Hematopoietic multipotent progenitor cell treated with erythropoietin and hydrocortisone succinate and interleukin-3 and kit ligand, for 17 days (in vitro differentiated cells): ENCODE results near the gene PCDHB11.
A peak's percentile ranks its signal among the peaks of the same experiment; 100 is the strongest.
"Not testable (repeated sequence)": the region's sequence is repeated elsewhere in the genome, so short reads cannot be mapped to it uniquely, and the experiment has no call there.

ENCODE experiments used
- DNase-seq: peaks from one replicate; pipeline ENCODE4 v3.0.0-alpha.2; 2015; ENCODE audit warnings: low spot score

Gene PCDHB11

DNA sequence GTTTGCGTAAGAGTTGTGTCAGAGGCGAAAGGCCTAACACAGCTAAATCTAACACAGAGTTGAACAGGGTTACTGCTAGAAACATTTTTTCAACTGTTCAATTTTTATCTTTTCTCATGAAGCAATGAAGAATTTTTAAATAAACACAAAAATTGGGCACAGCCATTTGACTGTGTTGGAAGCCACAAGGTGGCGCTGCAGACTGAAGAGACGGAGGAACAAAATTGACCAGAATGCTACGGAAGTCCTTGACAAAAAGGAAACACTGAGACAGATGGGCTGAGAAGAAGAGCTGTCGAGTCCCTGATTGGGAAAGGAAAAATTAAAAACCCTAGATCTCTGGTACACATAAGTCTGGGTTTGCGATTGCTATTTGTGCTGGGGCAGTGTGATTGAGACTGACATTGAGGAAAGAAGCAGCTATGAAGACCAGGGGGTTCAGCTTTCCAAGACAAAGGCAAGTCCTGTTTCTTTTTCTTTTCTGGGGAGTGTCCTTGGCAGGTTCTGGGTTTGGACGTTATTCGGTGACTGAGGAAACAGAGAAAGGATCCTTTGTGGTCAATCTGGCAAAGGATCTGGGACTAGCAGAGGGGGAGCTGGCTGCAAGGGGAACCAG is 12.4 kb upstream of the PCDHB11 start, which contains the start of gene PCDHB9:
TSS of gene PCDHB9 (plus strand) at position 265 of the 616 bp plus-strand sequence. CDS start at position 423, 158 bp downstream.
- no peak for DNase-seq

DNA sequence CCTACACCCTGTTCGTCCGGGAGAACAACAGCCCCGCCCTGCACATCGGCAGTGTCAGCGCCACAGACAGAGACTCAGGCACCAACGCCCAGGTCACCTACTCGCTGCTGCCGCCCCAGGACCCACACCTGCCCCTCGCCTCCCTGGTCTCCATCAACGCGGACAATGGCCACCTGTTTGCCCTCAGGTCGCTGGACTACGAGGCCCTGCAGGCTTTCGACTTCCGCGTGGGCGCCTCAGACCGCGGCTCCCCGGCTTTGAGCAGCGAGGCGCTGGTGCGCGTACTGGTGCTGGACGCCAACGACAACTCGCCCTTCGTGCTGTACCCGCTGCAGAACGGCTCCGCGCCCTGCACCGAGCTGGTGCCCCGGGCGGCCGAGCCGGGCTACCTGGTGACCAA is 10.7 kb upstream of the PCDHB11 start:
- not testable (repeated sequence) for DNase-seq

- DNase-seq, result not testable (repeated sequence)
Measured at GRCh38 chr5:141189131-141189530, 10.3 kb upstream of the PCDHB11 start.

DNA sequence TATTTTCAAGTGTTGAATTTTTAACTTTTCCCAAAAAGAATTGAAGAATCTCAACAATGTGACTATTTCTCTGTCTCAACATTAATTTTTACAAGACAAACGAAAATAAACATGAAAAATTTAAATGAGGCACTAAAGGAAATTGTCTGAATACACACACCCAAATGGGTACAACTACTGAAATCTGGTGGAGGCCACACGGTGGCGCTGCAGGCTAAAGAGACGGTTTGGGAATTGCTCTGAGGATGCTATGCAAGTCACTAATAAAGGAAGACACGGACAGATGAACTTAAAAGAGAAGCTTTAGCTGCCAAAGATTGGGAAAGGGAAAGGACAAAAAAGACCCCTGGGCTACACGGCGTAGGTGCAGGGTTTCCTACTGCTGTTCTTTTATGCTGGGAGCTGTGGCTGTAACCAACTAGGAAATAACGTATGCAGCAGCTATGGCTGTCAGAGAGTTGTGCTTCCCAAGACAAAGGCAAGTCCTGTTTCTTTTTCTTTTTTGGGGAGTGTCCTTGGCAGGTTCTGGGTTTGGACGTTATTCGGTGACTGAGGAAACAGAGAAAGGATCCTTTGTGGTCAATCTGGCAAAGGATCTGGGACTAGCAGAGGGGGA is 7.2 kb upstream of the PCDHB11 start, which contains the start of gene PCDHB10:
TSS of gene PCDHB10 (plus strand) at position 244 of the 616 bp plus-strand sequence. CDS start at position 444, 200 bp downstream.
- DNase-seq, result peak; percentile 9

- not testable (repeated sequence) for DNase-seq
Measured at GRCh38 chr5:141194332-141194731, 5.1 kb upstream of the PCDHB11 start.

- DNase-seq, result no peak
Measured at GRCh38 chr5:141196363-141196762, 3.1 kb upstream of the PCDHB11 start.

GRCh38 chr5:141201126-141201525 is 1.7 kb downstream of the PCDHB11 start:
- DNase-seq, result not testable (repeated sequence)

DNA sequence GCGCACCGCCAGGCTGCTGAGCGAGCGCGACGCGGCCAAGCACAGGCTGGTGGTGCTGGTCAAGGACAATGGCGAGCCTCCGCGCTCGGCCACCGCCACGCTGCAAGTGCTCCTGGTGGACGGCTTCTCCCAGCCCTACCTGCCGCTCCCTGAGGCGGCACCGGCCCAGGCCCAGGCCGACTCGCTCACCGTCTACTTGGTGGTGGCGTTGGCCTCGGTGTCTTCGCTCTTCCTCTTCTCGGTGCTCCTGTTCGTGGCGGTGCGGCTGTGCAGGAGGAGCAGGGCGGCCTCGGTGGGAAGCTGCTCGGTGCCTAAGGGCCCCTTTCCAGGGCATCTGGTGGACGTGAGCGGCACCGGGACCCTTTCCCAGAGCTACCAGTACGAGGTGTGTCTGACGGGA is 2.2 kb downstream of the PCDHB11 start:
- DNase-seq, result not testable (repeated sequence)

- DNase-seq, result no peak
Measured at GRCh38 chr5:141208478-141208877, 9.1 kb downstream of the PCDHB11 start, which contains the start of gene PCDHB12. Gene PCDHB12 (plus strand): TSS chr5:141208719. CDS start chr5:141208908, 189 bp downstream.

DNA sequence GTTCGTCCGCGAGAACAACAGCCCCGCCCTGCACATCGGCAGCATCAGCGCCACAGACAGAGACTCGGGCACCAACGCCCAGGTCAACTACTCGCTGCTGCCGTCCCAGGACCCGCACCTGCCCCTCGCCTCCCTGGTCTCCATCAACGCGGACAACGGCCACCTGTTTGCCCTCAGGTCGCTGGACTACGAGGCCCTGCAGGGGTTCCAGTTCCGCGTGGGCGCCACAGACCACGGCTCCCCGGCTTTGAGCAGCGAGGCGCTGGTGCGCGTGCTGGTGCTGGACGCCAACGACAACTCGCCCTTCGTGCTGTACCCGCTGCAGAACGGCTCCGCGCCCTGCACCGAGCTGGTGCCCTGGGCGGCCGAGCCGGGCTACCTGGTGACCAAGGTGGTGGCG is 10.9 kb downstream of the PCDHB11 start:
- not testable (repeated sequence) for DNase-seq

- DNase-seq, result not testable (repeated sequence)
Measured at GRCh38 chr5:141210849-141211248, 11.4 kb downstream of the PCDHB11 start.

DNA sequence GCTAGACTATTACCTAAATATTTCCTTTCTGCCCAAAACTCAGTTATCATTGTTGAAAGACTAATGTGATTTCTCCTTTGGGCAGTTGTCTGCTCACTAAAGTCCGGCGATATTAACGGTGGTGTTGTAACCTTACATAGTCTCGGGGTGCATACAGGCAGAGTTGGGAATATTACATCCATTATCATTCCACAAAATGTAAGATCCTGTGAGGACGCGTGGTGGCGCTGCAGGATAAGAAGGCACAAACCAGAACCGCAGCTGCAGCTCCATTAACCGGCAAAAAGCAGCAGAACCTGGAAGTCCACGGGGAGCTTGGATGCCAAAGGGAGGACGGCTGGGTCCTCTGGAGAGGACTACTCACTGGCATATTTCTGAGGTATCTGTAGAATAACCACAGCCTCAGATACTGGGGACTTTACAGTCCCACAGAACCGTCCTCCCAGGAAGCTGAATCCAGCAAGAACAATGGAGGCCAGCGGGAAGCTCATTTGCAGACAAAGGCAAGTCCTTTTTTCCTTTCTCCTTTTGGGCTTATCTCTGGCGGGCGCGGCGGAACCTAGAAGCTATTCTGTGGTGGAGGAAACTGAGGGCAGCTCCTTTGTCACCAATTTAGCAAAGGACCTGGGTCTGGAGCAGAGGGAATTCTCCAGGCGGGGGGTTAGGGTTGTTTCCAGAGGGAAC is 14.4 kb downstream of the PCDHB11 start, which contains the start of gene PCDHB13:
TSS of gene PCDHB13 (plus strand) at position 264 of the 684 bp plus-strand sequence. CDS start at position 469, 205 bp downstream.
- DNase-seq, result not testable (repeated sequence)

GRCh38 chr5:141214583-141214982 is 15.2 kb downstream of the PCDHB11 start:
- DNase-seq, result not testable (repeated sequence)

- not testable (repeated sequence) for DNase-seq
Measured at GRCh38 chr5:141215504-141215903, 16.1 kb downstream of the PCDHB11 start.

- not testable (repeated sequence) for DNase-seq
Measured at GRCh38 chr5:141216035-141216434, 16.6 kb downstream of the PCDHB11 start.

DNA sequence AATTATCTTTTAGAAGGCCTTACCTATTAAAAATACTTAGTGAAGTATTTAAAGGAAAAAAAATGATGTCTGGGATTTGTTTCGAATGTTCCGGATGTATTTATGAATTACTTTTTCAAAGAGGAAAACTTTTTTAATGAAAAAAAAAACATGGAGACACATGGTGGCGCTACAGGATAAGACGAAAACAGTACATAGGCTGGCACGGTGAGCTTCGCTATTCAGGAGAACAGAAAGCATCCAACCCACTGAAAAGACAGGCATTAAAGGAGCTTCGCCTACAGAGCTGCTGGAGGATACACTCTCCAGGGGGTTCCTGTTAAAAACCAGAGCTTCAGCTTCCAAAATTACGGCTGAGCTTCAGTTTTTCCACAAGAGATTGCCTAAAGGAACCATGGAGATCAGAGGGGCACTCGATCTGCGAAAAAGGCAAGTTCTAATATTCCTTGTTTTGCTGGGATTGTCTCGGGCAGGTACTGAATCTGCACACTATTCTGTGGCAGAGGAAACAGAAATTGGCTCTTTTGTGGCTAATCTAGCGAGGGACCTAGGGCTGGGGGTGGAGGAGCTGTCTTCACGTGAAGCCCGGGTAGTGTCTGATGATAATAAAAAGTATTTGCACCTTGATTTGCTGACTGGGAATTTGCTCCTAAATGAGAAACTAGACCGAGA is 23.8 kb downstream of the PCDHB11 start, which contains the start of gene PCDHB14:
TSS of gene PCDHB14 (plus strand) at position 232 of the 672 bp plus-strand sequence. CDS start at position 395, 163 bp downstream.
- no peak for DNase-seq

- DNase-seq, result not testable (repeated sequence)
Measured at GRCh38 chr5:141224844-141225243, 25.4 kb downstream of the PCDHB11 start.

GRCh38 chr5:141225421-141225820 is 26.0 kb downstream of the PCDHB11 start:
- DNase-seq, result not testable (repeated sequence)

DNA sequence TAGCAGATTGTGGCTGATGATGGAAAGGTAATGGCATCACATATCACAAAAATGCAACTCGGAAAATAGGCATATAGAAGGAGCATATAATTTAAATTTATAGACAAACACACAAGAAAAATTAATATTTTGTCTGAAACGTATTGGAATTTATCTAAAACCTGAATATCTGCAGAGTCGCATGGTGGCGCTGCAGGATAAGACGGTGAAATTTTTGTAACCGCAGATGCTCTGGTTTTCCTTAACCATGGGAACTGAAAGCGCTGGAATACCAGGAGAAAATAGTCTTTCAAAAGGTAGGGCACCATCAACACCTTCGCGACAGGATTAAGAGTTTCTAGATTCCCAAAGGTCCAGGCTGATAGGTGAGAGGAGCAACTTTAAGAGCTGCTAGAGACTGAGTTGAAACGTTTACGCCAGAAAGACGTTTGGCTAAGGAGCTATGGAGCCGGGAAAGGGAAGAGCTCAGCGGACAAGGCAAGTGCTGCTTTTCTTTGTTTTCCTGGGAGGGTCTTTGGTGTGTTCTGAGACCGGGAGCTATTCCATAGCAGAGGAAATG is 34.8 kb downstream of the PCDHB11 start:
- DNase-seq, result no peak

- not testable (repeated sequence) for DNase-seq
Measured at GRCh38 chr5:141235922-141236321, 36.5 kb downstream of the PCDHB11 start.

GRCh38 chr5:141236516-141237313 is 37.3 kb downstream of the PCDHB11 start:
- DNase-seq, result no peak
